Measurements from ENCODE around the gene NELL1.

- TF ChIP-seq CTCF (IDR thresholded peaks at IDR 0.05) (no peak), POLR2A (IDR thresholded peaks at IDR 0.05) (no peak), POLR2AphosphoS5 (IDR thresholded peaks at IDR 0.05) (no peak)
Observed at GRCh38 chr11:20719821-20720220, 50.4 kb downstream of the NELL1 start.

Measured in prostate gland (tissue), 2 donors.